HTR-8/SVneo (cell line): Measurements from ENCODE around the gene MAPK1.
"Not testable (repeated sequence)": the region's sequence is repeated elsewhere in the genome, so short reads cannot be mapped to it uniquely, and the experiment has no call there.

Source experiments
- DNase-seq: peaks from one replicate; pipeline ENCODE4 v3.0.0; 2011; ENCODE audit warnings: low spot score, mixed read lengths; ENCODE audit not compliant: insufficient read length
- FAIRE-seq: peaks from 2 replicates; lab custom pipeline; 2011; peaks lifted over from hg19 to GRCh38; lab: Jason Lieb, UNC

MAPK1 gene

GRCh38 chr22:21824962-21825361, 42.5 kb downstream of the MAPK1 start:
- DNase-seq, FAIRE-seq: not testable (repeated sequence)

GRCh38 chr22:21824445-21824912, 43.0 kb downstream of the MAPK1 start:
- DNase-seq = no peak
- FAIRE-seq = no peak

- peak; percentile 10 for DNase-seq
- no peak for FAIRE-seq
Observed at GRCh38 chr22:21823740-21824444, 43.6 kb downstream of the MAPK1 start.

GRCh38 chr22:21819183-21819770, 48.2 kb downstream of the MAPK1 start:
- FAIRE-seq (no peak), DNase-seq (no peak)

- FAIRE-seq (no peak), DNase-seq (no peak)
Observed at GRCh38 chr22:21818487-21819182, 48.8 kb downstream of the MAPK1 start.

GRCh38 chr22:21817497-21817853, 50.0 kb downstream of the MAPK1 start:
- not testable (repeated sequence) for FAIRE-seq, DNase-seq

- FAIRE-seq (no peak), DNase-seq (peak; percentile 46)
Observed at GRCh38 chr22:21816787-21817496, 50.5 kb downstream of the MAPK1 start.

GRCh38 chr22:21816472-21816786, 51.0 kb downstream of the MAPK1 start:
- FAIRE-seq (no peak), DNase-seq (no peak)

GRCh38 chr22:21815958-21816357, 51.5 kb downstream of the MAPK1 start:
- no peak for FAIRE-seq
- DNase-seq = no peak

- DNase-seq (no peak), FAIRE-seq (no peak)
Observed at GRCh38 chr22:21815357-21815756, 52.1 kb downstream of the MAPK1 start.

GRCh38 chr22:21811982-21812381, 55.5 kb downstream of the MAPK1 start:
- DNase-seq (no peak), FAIRE-seq (no peak)

GRCh38 chr22:21807544-21808529, 59.6 kb downstream of the MAPK1 start:
- no peak for DNase-seq
- no peak for FAIRE-seq

- DNase-seq, FAIRE-seq: not testable (repeated sequence)
Observed at GRCh38 chr22:21805325-21805724, 62.1 kb downstream of the MAPK1 start.

GRCh38 chr22:21803811-21804249, 63.6 kb downstream of the MAPK1 start:
- FAIRE-seq = no peak
- no peak for DNase-seq

GRCh38 chr22:21802673-21803072, 64.8 kb downstream of the MAPK1 start:
- DNase-seq (no peak), FAIRE-seq (no peak)

GRCh38 chr22:21802056-21802455, 65.4 kb downstream of the MAPK1 start:
- FAIRE-seq = no peak
- DNase-seq = no peak

- DNase-seq, FAIRE-seq: not testable (repeated sequence)
Observed at GRCh38 chr22:21801304-21801644, 66.2 kb downstream of the MAPK1 start.

- no peak for DNase-seq
- FAIRE-seq = no peak
Observed at GRCh38 chr22:21800552-21801303, 66.7 kb downstream of the MAPK1 start.
